Gastroesophageal sphincter (tissue), 3 donors: ENCODE measurements around the gene PAQR3.

Experiments
- CTCF ChIP-seq, 4 experiments: fragments of 200-600 bp in 2 of 4; fragments of 450-650 bp in 2 of 4; sonication (generic) in 1 of 4; IDR thresholded peaks; one replicate each; pipeline ENCODE4 v1.5.1; 2017 to 2019; ENCODE audit warnings: antibody characterized with exemption in 4 of 4, mild to moderate bottlenecking in 2 of 4, moderate library complexity in 2 of 4
- POLR2AphosphoS5 ChIP-seq: sonication (generic); formaldehyde crosslinking; IDR thresholded peaks from one replicate; pipeline ENCODE4 v1.6.1; 2017; ENCODE audit warnings: antibody characterized with exemption

- TF ChIP-seq CTCF (IDR thresholded peaks at IDR 0.05) (no peak), POLR2AphosphoS5 (no peak)
These were observed 37.4 kb downstream of the PAQR3 start for GRCh38 chr4:78901882-78902281.
